PC-9 (cell line): ENCODE data around the gene S100PBP.

ENCODE experiments used
- EZH2 ChIP-seq: fragments of 200-600 bp; sonication (generic); IDR thresholded peaks from 2 replicates; pipeline ENCODE4 v1.8.0; 2017; ENCODE audit warnings: antibody characterized with exemption, low read depth
- TF ChIP-seq, protein P1 (sequence below): fragments of 200-600 bp; sonication (generic); conservative IDR thresholded peaks from 2 replicates; pipeline ENCODE4 v1.6.1; 2017; ENCODE audit warnings: mixed run types, antibody characterized with exemption, mild to moderate bottlenecking, moderate library complexity

DNA sequence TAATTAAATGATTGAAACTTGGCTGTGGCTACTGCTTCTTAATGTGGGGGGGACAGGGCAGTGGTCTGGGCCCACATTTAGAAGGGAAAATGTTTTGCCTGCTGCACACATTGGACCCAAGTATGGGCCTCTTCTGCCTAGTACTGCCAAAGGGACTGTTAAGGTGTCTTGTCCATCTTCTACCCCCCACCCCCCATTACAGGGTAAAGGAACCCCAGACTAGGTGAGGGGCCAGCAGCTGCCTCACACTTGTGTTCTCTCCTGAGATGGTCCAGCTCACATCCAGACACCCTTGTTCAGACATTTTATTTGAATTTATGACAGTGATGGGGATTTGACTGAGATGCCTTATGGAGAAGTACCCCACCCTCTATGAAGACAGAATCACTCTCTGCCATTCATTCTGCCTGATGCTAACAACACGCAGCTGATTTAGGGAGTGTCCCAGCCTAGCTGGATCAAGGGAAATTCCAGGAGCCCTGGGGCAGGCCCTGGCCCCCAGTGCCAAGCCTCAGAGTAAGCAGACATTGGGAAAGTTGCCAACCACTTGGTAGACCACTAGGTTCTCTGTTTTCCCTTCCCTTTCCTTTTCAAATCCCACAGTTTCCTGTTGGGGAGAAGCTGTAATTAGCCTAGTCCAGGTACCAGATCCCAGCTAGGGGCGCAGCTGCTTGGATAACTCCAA lies 42.4 kb upstream of the S100PBP start:
- TF ChIP-seq, protein P1, sequence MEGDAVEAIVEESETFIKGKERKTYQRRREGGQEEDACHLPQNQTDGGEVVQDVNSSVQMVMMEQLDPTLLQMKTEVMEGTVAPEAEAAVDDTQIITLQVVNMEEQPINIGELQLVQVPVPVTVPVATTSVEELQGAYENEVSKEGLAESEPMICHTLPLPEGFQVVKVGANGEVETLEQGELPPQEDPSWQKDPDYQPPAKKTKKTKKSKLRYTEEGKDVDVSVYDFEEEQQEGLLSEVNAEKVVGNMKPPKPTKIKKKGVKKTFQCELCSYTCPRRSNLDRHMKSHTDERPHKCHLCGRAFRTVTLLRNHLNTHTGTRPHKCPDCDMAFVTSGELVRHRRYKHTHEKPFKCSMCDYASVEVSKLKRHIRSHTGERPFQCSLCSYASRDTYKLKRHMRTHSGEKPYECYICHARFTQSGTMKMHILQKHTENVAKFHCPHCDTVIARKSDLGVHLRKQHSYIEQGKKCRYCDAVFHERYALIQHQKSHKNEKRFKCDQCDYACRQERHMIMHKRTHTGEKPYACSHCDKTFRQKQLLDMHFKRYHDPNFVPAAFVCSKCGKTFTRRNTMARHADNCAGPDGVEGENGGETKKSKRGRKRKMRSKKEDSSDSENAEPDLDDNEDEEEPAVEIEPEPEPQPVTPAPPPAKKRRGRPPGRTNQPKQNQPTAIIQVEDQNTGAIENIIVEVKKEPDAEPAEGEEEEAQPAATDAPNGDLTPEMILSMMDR = no peak
- no peak for TF ChIP-seq EZH2
